Astrocyte (in vitro differentiated cells and primary cell): Measurements from ENCODE around the gene GTPBP6. TPM values are rescaled to one million over a fixed set of nuclear protein-coding genes. Genes with fewer than 3 reads are reported as not detected.

Experiments
- DNase-seq: peaks from one replicate; pipeline ENCODE4 v3.0.0-alpha.2; 2010; ENCODE audit warnings: low read depth
- FAIRE-seq: peaks from 2 replicates; lab custom pipeline; 2011; peaks lifted over from hg19 to GRCh38; lab: Jason Lieb, UNC
- H2AFZ ChIP-seq: 2 replicates; pipeline ENCODE4 v1.6.0; 2012; ENCODE audit warnings: low read depth, low read length, inconsistent platforms
- H3K27ac ChIP-seq: 2 replicates; pipeline ENCODE4 v1.5.1; 2011; ENCODE audit warnings: low read depth, low read length, inconsistent platforms
- H3K27me3 ChIP-seq: 2 replicates; pipeline ENCODE4 v1.6.0; 2011; ENCODE audit warnings: low read length, inconsistent platforms; ENCODE audit not compliant: insufficient read depth
- H3K36me3 ChIP-seq: 2 replicates; pipeline ENCODE4 v1.5.1; 2011; ENCODE audit warnings: low read length, inconsistent platforms; ENCODE audit not compliant: insufficient read depth
- H3K4me1 ChIP-seq: 2 replicates; pipeline ENCODE4 v1.5.1; 2011; ENCODE audit warnings: low read length, inconsistent platforms; ENCODE audit not compliant: insufficient read depth
- H3K4me2 ChIP-seq: 2 replicates; pipeline ENCODE4 v1.6.0; 2012; ENCODE audit warnings: low read length, inconsistent platforms
- H3K4me3 ChIP-seq: 2 replicates; pipeline ENCODE4 v1.5.1; 2011; ENCODE audit warnings: low read depth, mild to moderate bottlenecking, low read length, inconsistent platforms; ENCODE audit not compliant: insufficient read depth
- H3K79me2 ChIP-seq: 2 replicates; pipeline ENCODE4 v1.6.0; 2012; ENCODE audit warnings: mild to moderate bottlenecking, low read length, inconsistent platforms; ENCODE audit not compliant: insufficient read depth
- H3K9ac ChIP-seq: 2 replicates; pipeline ENCODE4 v1.6.0; 2012; ENCODE audit warnings: mild to moderate bottlenecking, low read length, inconsistent platforms
- H3K9me3 ChIP-seq: 2 replicates; pipeline ENCODE4 v1.5.1; 2012; ENCODE audit warnings: low read depth, mild to moderate bottlenecking, low read length, inconsistent platforms; ENCODE audit not compliant: insufficient read depth
- H4K20me1 ChIP-seq: 2 replicates; pipeline ENCODE4 v1.6.0; 2012; ENCODE audit warnings: low read length, inconsistent platforms; ENCODE audit not compliant: insufficient read depth
- H3K27ac Mint-ChIP-seq: one replicate; pipeline ENCODE4 v1.8.0; 2021; ENCODE audit warnings: mild to moderate bottlenecking, mixed read lengths; ENCODE audit not compliant: unreplicated experiment
- H3K27me3 Mint-ChIP-seq: one replicate; pipeline ENCODE4 v1.8.0; 2021; ENCODE audit warnings: low read depth, mixed read lengths; ENCODE audit not compliant: unreplicated experiment
- H3K36me3 Mint-ChIP-seq: one replicate; pipeline ENCODE4 v1.8.0; 2021; ENCODE audit warnings: low read depth, mixed read lengths; ENCODE audit not compliant: unreplicated experiment
- H3K4me1 Mint-ChIP-seq: one replicate; pipeline ENCODE4 v1.8.0; 2021; ENCODE audit warnings: low read depth, mixed read lengths; ENCODE audit not compliant: unreplicated experiment
- H3K4me3 Mint-ChIP-seq: one replicate; pipeline ENCODE4 v1.8.0; 2021; ENCODE audit warnings: mild to moderate bottlenecking, moderate library complexity, mixed read lengths; ENCODE audit not compliant: unreplicated experiment
- H3K9me3 Mint-ChIP-seq: one replicate; pipeline ENCODE4 v1.8.0; 2021; ENCODE audit warnings: mild to moderate bottlenecking, mixed read lengths; ENCODE audit not compliant: unreplicated experiment
- EZH2 ChIP-seq: IDR thresholded peaks from 2 replicates; pipeline ENCODE4 v1.6.1; 2012; ENCODE audit warnings: mild to moderate bottlenecking, low read length, inconsistent platforms; ENCODE audit not compliant: insufficient read depth
- total RNA-seq: library from RNA; stranded (reverse); gene quantifications from 2 replicates; pipeline ENCODE4 v1.2.1, GENCODE V29; 2021
- TF ChIP-seq, protein P1 (sequence below): IDR thresholded peaks from 2 replicates; pipeline ENCODE4 v1.5.1; 2011; ENCODE audit warnings: low read depth, mild to moderate bottlenecking, inconsistent platforms, low read length, moderate library complexity; ENCODE audit not compliant: insufficient read depth

GTPBP6 gene
- total RNA-seq, 1 donor from 2014 or later: 30.5 TPM

DNA sequence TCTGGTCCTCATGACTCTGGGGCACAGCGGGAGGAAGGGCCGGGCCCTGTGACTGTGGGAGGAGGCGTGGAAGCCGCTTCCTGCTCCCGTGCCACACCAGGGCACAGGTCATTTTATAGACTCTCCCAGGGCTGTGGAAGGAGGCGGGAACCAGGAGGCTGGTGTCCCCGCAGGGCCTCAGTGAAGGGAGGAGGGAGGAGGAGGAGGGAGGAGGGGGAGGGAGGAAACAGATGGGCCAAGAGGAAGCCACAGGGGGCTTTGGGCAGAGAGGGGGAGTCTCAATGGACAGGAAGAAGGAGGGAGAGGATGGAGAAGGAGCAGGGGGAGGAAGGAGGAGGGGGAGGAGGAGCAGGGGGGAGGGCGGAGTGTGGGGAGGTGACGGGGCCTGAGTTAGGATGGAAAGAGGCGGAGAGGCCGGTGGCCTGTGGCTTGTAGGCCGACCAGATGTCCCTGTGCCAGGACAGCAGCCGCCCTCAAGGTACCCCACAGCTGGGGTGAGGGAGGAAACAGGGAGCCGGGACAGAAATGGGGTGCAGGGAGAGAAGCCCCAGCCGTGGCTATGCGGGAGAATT is 43.6 kb downstream of the GTPBP6 start:
- Histone ChIP-seq H2AFZ (no peak overlapping the region), H3K4me1 (peaks cover 11% of the 10 kb centered on the region), H3K36me3 (no peaks in the 10 kb centered on the region), H3K9me3 (no peaks in the 10 kb centered on the region), H3K27ac (no peak overlapping the region), H3K27me3 (no peaks in the 10 kb centered on the region), H3K4me3 (no peak overlapping the region), H4K20me1 (no peaks in the 10 kb centered on the region), H3K79me2 (no peaks in the 10 kb centered on the region), H3K9ac (no peak overlapping the region), H3K4me2 (no peak overlapping the region)
- no peaks in the 10 kb centered on the region for H3K36me3 Mint-ChIP-seq
- H3K27ac Mint-ChIP-seq: no peak overlapping the region
- no peak overlapping the region for H3K4me3 Mint-ChIP-seq
- TF ChIP-seq, protein P1, sequence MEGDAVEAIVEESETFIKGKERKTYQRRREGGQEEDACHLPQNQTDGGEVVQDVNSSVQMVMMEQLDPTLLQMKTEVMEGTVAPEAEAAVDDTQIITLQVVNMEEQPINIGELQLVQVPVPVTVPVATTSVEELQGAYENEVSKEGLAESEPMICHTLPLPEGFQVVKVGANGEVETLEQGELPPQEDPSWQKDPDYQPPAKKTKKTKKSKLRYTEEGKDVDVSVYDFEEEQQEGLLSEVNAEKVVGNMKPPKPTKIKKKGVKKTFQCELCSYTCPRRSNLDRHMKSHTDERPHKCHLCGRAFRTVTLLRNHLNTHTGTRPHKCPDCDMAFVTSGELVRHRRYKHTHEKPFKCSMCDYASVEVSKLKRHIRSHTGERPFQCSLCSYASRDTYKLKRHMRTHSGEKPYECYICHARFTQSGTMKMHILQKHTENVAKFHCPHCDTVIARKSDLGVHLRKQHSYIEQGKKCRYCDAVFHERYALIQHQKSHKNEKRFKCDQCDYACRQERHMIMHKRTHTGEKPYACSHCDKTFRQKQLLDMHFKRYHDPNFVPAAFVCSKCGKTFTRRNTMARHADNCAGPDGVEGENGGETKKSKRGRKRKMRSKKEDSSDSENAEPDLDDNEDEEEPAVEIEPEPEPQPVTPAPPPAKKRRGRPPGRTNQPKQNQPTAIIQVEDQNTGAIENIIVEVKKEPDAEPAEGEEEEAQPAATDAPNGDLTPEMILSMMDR: no peak
- TF ChIP-seq EZH2: no peak
- peaks cover 6% of the 10 kb centered on the region for H3K4me1 Mint-ChIP-seq
- no peak for DNase-seq
- H3K9me3 Mint-ChIP-seq: no peaks in the 10 kb centered on the region
- H3K27me3 Mint-ChIP-seq: no peaks in the 10 kb centered on the region
- FAIRE-seq: no peak

DNA sequence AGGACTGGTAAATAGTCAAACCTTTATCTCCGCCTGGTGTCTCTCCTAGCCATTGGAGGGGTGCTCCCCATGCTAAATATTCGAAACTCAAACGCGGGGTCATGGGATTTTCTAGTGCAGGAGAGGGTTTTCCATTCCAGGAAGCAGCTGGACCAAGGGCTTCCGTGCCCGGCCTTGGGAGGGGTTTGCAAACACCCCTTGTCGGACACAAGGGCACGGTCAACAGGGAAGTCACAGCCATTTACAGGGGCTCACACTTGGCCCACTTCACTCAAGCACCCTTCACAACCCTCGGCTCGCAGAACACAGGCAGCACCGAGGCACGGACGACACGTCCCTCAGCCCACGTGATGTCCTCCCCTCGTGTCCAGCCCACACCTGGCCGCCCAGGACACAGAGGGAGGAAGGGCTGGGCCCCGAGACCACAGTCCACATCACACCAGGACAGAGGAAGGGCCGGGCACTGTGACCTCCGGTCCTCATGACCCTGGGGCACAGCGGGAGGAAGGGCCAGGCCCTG is 47.7 kb downstream of the GTPBP6 start:
- H3K4me2 ChIP-seq: no peak overlapping the region
- peaks cover under 1% of the 10 kb centered on the region for H3K4me1 ChIP-seq
- no peak for TF ChIP-seq EZH2
- TF ChIP-seq, protein P1: no peak
- H3K27ac Mint-ChIP-seq: no peak overlapping the region
- H3K27ac ChIP-seq: no peak overlapping the region
- H3K9me3 ChIP-seq: no peaks in the 10 kb centered on the region
- H3K4me3 ChIP-seq: no peak overlapping the region
- no peaks in the 10 kb centered on the region for H3K9me3 Mint-ChIP-seq
- no peak overlapping the region for H2AFZ ChIP-seq
- no peaks in the 10 kb centered on the region for H4K20me1 ChIP-seq
- no peaks in the 10 kb centered on the region for H3K79me2 ChIP-seq
- no peaks in the 10 kb centered on the region for H3K36me3 Mint-ChIP-seq
- no peak overlapping the region for H3K4me3 Mint-ChIP-seq
- FAIRE-seq: no peak
- H3K4me1 Mint-ChIP-seq: no peaks in the 10 kb centered on the region
- H3K36me3 ChIP-seq: no peaks in the 10 kb centered on the region
- DNase-seq: no peak
- H3K27me3 ChIP-seq: no peaks in the 10 kb centered on the region
- no peak overlapping the region for H3K9ac ChIP-seq
- no peaks in the 10 kb centered on the region for H3K27me3 Mint-ChIP-seq

DNA sequence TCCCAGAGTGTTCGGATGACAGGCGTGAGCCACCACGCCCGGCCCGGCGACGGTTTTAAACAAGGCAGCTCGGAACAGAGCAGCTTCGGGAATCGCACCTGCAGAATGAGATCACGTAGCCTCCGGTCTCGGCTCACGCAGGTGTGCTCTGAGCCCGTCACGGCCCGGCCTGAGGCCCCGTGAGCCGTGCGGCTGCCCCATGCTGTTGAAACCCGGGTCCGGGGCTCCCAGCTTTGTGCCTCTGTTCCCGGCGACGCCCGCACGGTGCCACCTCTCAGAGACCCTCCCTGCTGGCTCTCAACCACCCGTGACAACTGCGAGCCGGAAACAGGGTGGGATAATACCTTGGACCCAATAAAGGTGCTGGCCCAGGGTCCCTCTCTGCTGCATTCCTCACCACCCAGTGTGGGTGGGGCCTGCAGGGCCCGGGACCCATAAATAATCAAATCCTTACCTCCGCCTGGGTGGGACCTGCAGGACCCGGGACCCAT is 50.8 kb downstream of the GTPBP6 start:
- no peaks in the 10 kb centered on the region for H3K9me3 Mint-ChIP-seq
- no peak overlapping the region for H3K4me3 ChIP-seq
- no peak overlapping the region for H3K4me3 Mint-ChIP-seq
- TF ChIP-seq, protein P1: no peak
- no peak for TF ChIP-seq EZH2
- no peak overlapping the region for H3K4me2 ChIP-seq
- H3K27ac ChIP-seq: no peak overlapping the region
- DNase-seq (no peak), FAIRE-seq (no peak)
- H3K4me1 ChIP-seq: no peaks in the 10 kb centered on the region
- no peaks in the 10 kb centered on the region for H3K27me3 ChIP-seq
- no peak overlapping the region for H3K9ac ChIP-seq
- no peaks in the 10 kb centered on the region for H3K36me3 ChIP-seq
- no peaks in the 10 kb centered on the region for H3K36me3 Mint-ChIP-seq
- H3K79me2 ChIP-seq: no peaks in the 10 kb centered on the region
- H2AFZ ChIP-seq: no peak overlapping the region
- H3K27me3 Mint-ChIP-seq: no peaks in the 10 kb centered on the region
- no peaks in the 10 kb centered on the region for H3K9me3 ChIP-seq
- H3K27ac Mint-ChIP-seq: no peak overlapping the region
- H4K20me1 ChIP-seq: no peaks in the 10 kb centered on the region
- H3K4me1 Mint-ChIP-seq: no peaks in the 10 kb centered on the region
